ENCODE results near the gene MDP1. TPM values are rescaled to one million over a fixed set of nuclear protein-coding genes. Genes with fewer than 3 reads are reported as not detected.
A peak's percentile ranks its signal among the peaks of the same experiment; 100 is the strongest.
"Not testable (repeated sequence)": the region's sequence is repeated elsewhere in the genome, so short reads cannot be mapped to it uniquely, and the experiment has no call there.

MDP1 gene
- total RNA-seq, 2 experiments from 2014 or later, result 19.4 to 20.9 TPM

GRCh38 chr14:24224618-24225071, 8.8 kb upstream of the MDP1 start:
- peaks cover 9% of the 10 kb centered on the region for H3K36me3 Mint-ChIP-seq
- peaks cover 22% of the 10 kb centered on the region for H3K4me1 Mint-ChIP-seq
- H3K4me3 Mint-ChIP-seq, result no peak overlapping the region
- H3K9me3 Mint-ChIP-seq, result no peaks in the 10 kb centered on the region
- no peaks in the 10 kb centered on the region for H3K27me3 Mint-ChIP-seq
- DNase-seq, result no peak
- H3K27ac Mint-ChIP-seq, result peak overlapping the region; percentile 2

- not testable (repeated sequence) for H3K9me3 Mint-ChIP-seq, H3K36me3 Mint-ChIP-seq, H3K27me3 Mint-ChIP-seq, DNase-seq, H3K27ac Mint-ChIP-seq, H3K4me3 Mint-ChIP-seq
- peaks cover 21% of the 10 kb centered on the region for H3K4me1 Mint-ChIP-seq
These were observed 7.1 kb upstream of the MDP1 start for GRCh38 chr14:24222987-24223386.

- H3K27ac Mint-ChIP-seq, result no peak overlapping the region
These were observed 3.7 kb upstream of the MDP1 start for GRCh38 chr14:24219521-24219920.

GRCh38 chr14:24219080-24219479, 3.2 kb upstream of the MDP1 start:
- Mint-ChIP-seq H3K36me3 (peaks cover 10% of the 10 kb centered on the region), H3K9me3 (no peaks in the 10 kb centered on the region), H3K4me1 (peaks cover 20% of the 10 kb centered on the region), H3K27me3 (no peaks in the 10 kb centered on the region), H3K27ac (no peak overlapping the region), H3K4me3 (no peak overlapping the region)
- no peak for DNase-seq

More at GRCh38 chr14:24219521-24219920, 3.7 kb upstream of the MDP1 start:
- no peak overlapping the region for H3K4me3 Mint-ChIP-seq
- no peaks in the 10 kb centered on the region for H3K27me3 Mint-ChIP-seq
- no peaks in the 10 kb centered on the region for H3K9me3 Mint-ChIP-seq
- no peak for DNase-seq
- peaks cover 8% of the 10 kb centered on the region for H3K36me3 Mint-ChIP-seq
- peaks cover 19% of the 10 kb centered on the region for H3K4me1 Mint-ChIP-seq

- not testable (repeated sequence) for DNase-seq, H3K9me3 Mint-ChIP-seq, H3K27me3 Mint-ChIP-seq, H3K4me3 Mint-ChIP-seq, H3K27ac Mint-ChIP-seq
- Mint-ChIP-seq H3K36me3 (peaks cover 24% of the 10 kb centered on the region), H3K4me1 (peaks cover 31% of the 10 kb centered on the region)
These were observed 1.0 kb upstream of the MDP1 start for GRCh38 chr14:24216876-24217275.

- Mint-ChIP-seq H3K4me3 (peak overlapping the region; percentile 90), H3K27ac (peak overlapping the region; percentile 97), H3K4me1 (peaks cover 35% of the 10 kb centered on the region), H3K27me3 (peaks cover 3% of the 10 kb centered on the region), H3K36me3 (peaks cover 29% of the 10 kb centered on the region), H3K9me3 (no peaks in the 10 kb centered on the region)
- no peak for DNase-seq
These were observed 456 bp upstream of the MDP1 start for GRCh38 chr14:24216345-24216699.

GRCh38 chr14:24213866-24214662, 1.8 kb downstream of the MDP1 start:
- Mint-ChIP-seq H3K9me3 (no peaks in the 10 kb centered on the region), H3K27me3 (peaks cover 3% of the 10 kb centered on the region), H3K36me3 (peaks cover 40% of the 10 kb centered on the region), H3K27ac (peak overlapping the region; percentile 96), H3K4me1 (peaks cover 38% of the 10 kb centered on the region), H3K4me3 (peak overlapping the region; percentile 88)
- DNase-seq, result no peak

GRCh38 chr14:24212924-24213865, 2.7 kb downstream of the MDP1 start, which contains the start of gene CHMP4A:
CHMP4A (minus strand) TSS chr14:24213488; CDS start chr14:24213439, 49 bp downstream.
- Mint-ChIP-seq H3K27me3 (peaks cover 3% of the 10 kb centered on the region), H3K9me3 (no peaks in the 10 kb centered on the region), H3K4me3 (peak within 1 kb of the TSS; percentile 88), H3K4me1 (peaks cover 38% of the 10 kb centered on the region), H3K27ac (peak within 1 kb of the TSS; percentile 96), H3K36me3 (peaks cover 43% of the 10 kb centered on the region)
- peak; percentile 98 for DNase-seq

GRCh38 chr14:24211311-24211710, 4.6 kb downstream of the MDP1 start:
- Mint-ChIP-seq H3K4me3 (no peak overlapping the region), H3K36me3 (peaks cover 54% of the 10 kb centered on the region), H3K9me3 (no peaks in the 10 kb centered on the region), H3K27ac (no peak overlapping the region), H3K4me1 (peaks cover 45% of the 10 kb centered on the region), H3K27me3 (peaks cover 3% of the 10 kb centered on the region)
- DNase-seq, result no peak

GRCh38 chr14:24207625-24208024, 8.2 kb downstream of the MDP1 start:
- Mint-ChIP-seq H3K9me3 (peaks cover 5% of the 10 kb centered on the region), H3K4me3 (no peak overlapping the region), H3K4me1 (peaks cover 26% of the 10 kb centered on the region), H3K27me3 (no peaks in the 10 kb centered on the region), H3K27ac (peak overlapping the region; percentile 7), H3K36me3 (peaks cover 70% of the 10 kb centered on the region)
- no peak for DNase-seq

GRCh38 chr14:24207104-24207551, 8.7 kb downstream of the MDP1 start:
- no peak overlapping the region for H3K4me3 Mint-ChIP-seq

GRCh38 chr14:24206260-24207103, 9.4 kb downstream of the MDP1 start:
- DNase-seq, result no peak
- Mint-ChIP-seq H3K4me3 (no peak overlapping the region), H3K27ac (peak overlapping the region; percentile 18)

More at GRCh38 chr14:24207104-24207551, 8.7 kb downstream of the MDP1 start:
- Mint-ChIP-seq H3K9me3 (peaks cover 8% of the 10 kb centered on the region), H3K27ac (peak overlapping the region; percentile 18), H3K27me3 (no peaks in the 10 kb centered on the region), H3K36me3 (peaks cover 71% of the 10 kb centered on the region), H3K4me1 (peaks cover 24% of the 10 kb centered on the region)
- DNase-seq, result no peak

GRCh38 chr14:24204163-24205146, 11.4 kb downstream of the MDP1 start:
- peaks cover 17% of the 10 kb centered on the region for H3K4me1 Mint-ChIP-seq
- H3K9me3 Mint-ChIP-seq, result peaks cover 14% of the 10 kb centered on the region
- H3K36me3 Mint-ChIP-seq, result peaks cover 78% of the 10 kb centered on the region
- no peak overlapping the region for H3K27ac Mint-ChIP-seq
- no peak overlapping the region for H3K4me3 Mint-ChIP-seq
- no peaks in the 10 kb centered on the region for H3K27me3 Mint-ChIP-seq
- no peak for DNase-seq

More at GRCh38 chr14:24206260-24207103, 9.4 kb downstream of the MDP1 start:
- Mint-ChIP-seq H3K4me1 (peaks cover 21% of the 10 kb centered on the region), H3K27me3 (no peaks in the 10 kb centered on the region), H3K36me3 (peaks cover 71% of the 10 kb centered on the region), H3K9me3 (peaks cover 12% of the 10 kb centered on the region)

Measured in activated naive CD8-positive, alpha-beta T cell treated with anti-CD3 and anti-CD28 coated beads for 36 hours (primary cell).